IMR-90 (cell line): ENCODE results near the gene GABBR2.

Experiments used
- CEBPB ChIP-seq: IDR thresholded peaks from 2 replicates; pipeline ENCODE4 v1.6.1; 2012; ENCODE audit warnings: low read depth, low read length, improper control_type of control experiment
- CHD1 ChIP-seq: IDR thresholded peaks from 2 replicates; pipeline ENCODE4 v1.6.1; 2012; ENCODE audit warnings: low read depth, low read length, improper control_type of control experiment
- ELK1 ChIP-seq: fragments of 150-350 bp; IDR thresholded peaks from 2 replicates; pipeline ENCODE4 v1.6.1; 2016; ENCODE audit warnings: low read depth, mild to moderate bottlenecking, low read length, moderate library complexity, borderline replicate concordance
- FOS ChIP-seq: fragments of 150-350 bp; IDR thresholded peaks from 2 replicates; pipeline ENCODE4 v1.6.1; 2016; ENCODE audit warnings: low read depth, low read length
- MAFK ChIP-seq: IDR thresholded peaks from 2 replicates; pipeline ENCODE4 v1.6.1; 2012; ENCODE audit warnings: low read depth, low read length, improper control_type of control experiment
- MAZ ChIP-seq: IDR thresholded peaks from 2 replicates; pipeline ENCODE4 v1.6.1; 2012; ENCODE audit warnings: low read depth, mild to moderate bottlenecking, low read length, improper control_type of control experiment, moderate library complexity, borderline replicate concordance
- MXI1 ChIP-seq: IDR thresholded peaks from 2 replicates; pipeline ENCODE4 v1.6.1; 2012; ENCODE audit warnings: low read depth, mild to moderate bottlenecking, low read length, moderate library complexity, borderline replicate concordance
- POLR2A ChIP-seq: IDR thresholded peaks from 2 replicates; pipeline ENCODE4 v1.6.1; 2012; ENCODE audit warnings: mild to moderate bottlenecking, low read depth, low read length
- RAD21 ChIP-seq: IDR thresholded peaks from 2 replicates; pipeline ENCODE4 v1.6.1; 2012; ENCODE audit warnings: low read length, improper control_type of control experiment
- RCOR1 ChIP-seq: IDR thresholded peaks from 2 replicates; pipeline ENCODE4 v1.6.1; 2012; ENCODE audit warnings: mild to moderate bottlenecking, low read length, improper control_type of control experiment; ENCODE audit not compliant: insufficient replicate concordance
- RFX5 ChIP-seq: IDR thresholded peaks from 2 replicates; pipeline ENCODE4 v1.8.0; 2012; ENCODE audit warnings: low read depth, mild to moderate bottlenecking, low read length, moderate library complexity
- TF ChIP-seq, protein P1 (sequence below): conservative IDR thresholded peaks from 2 replicates; pipeline ENCODE4 v1.5.1; 2012; ENCODE audit warnings: mild to moderate bottlenecking, low read depth, low read length, improper control_type of control experiment
- TF ChIP-seq, protein P2 (sequence below): fragments of 150-350 bp; IDR thresholded peaks from 2 replicates; pipeline ENCODE4 v1.6.1; 2017; ENCODE audit warnings: mild to moderate bottlenecking, antibody characterized with exemption, low read length, low read depth

DNA sequence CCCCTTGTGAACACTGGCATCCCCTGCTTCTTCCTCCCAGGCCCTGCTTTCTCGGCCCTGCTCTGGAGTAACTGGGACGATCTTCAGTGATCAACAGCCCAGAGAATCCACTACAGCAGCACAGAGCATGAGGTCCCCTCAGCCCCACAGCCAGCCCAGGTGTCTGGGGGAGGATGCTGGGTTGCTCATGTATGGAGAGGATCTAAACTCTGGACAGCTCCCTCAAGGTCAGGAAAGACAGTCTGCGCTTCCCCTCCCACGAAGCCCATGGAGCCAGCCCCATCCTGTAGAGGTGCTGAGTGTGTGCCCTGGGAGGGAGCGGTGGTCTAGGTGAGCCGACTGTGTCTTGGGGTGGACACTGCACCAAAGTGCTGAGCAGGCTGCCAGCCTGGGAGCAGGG, 190.2 kb downstream of the GABBR2 start:
- TF ChIP-seq CHD1: no peak
- no peak for TF ChIP-seq MXI1
- TF ChIP-seq, protein P1, sequence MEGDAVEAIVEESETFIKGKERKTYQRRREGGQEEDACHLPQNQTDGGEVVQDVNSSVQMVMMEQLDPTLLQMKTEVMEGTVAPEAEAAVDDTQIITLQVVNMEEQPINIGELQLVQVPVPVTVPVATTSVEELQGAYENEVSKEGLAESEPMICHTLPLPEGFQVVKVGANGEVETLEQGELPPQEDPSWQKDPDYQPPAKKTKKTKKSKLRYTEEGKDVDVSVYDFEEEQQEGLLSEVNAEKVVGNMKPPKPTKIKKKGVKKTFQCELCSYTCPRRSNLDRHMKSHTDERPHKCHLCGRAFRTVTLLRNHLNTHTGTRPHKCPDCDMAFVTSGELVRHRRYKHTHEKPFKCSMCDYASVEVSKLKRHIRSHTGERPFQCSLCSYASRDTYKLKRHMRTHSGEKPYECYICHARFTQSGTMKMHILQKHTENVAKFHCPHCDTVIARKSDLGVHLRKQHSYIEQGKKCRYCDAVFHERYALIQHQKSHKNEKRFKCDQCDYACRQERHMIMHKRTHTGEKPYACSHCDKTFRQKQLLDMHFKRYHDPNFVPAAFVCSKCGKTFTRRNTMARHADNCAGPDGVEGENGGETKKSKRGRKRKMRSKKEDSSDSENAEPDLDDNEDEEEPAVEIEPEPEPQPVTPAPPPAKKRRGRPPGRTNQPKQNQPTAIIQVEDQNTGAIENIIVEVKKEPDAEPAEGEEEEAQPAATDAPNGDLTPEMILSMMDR: no peak
- TF ChIP-seq MAFK: no peak
- TF ChIP-seq POLR2A: no peak
- no peak for TF ChIP-seq FOS
- TF ChIP-seq RCOR1: no peak
- no peak for TF ChIP-seq RAD21
- TF ChIP-seq RFX5: no peak
- TF ChIP-seq, protein P2, sequence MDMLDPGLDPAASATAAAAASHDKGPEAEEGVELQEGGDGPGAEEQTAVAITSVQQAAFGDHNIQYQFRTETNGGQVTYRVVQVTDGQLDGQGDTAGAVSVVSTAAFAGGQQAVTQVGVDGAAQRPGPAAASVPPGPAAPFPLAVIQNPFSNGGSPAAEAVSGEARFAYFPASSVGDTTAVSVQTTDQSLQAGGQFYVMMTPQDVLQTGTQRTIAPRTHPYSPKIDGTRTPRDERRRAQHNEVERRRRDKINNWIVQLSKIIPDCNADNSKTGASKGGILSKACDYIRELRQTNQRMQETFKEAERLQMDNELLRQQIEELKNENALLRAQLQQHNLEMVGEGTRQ: no peak
- no peak for TF ChIP-seq MAZ
- TF ChIP-seq ELK1: no peak
- TF ChIP-seq CEBPB: no peak
